ENCODE measurements around the gene GRK4.
"Not testable (repeated sequence)": the region's sequence is repeated elsewhere in the genome, so short reads cannot be mapped to it uniquely, and the experiment has no call there.

Gene GRK4

DNA sequence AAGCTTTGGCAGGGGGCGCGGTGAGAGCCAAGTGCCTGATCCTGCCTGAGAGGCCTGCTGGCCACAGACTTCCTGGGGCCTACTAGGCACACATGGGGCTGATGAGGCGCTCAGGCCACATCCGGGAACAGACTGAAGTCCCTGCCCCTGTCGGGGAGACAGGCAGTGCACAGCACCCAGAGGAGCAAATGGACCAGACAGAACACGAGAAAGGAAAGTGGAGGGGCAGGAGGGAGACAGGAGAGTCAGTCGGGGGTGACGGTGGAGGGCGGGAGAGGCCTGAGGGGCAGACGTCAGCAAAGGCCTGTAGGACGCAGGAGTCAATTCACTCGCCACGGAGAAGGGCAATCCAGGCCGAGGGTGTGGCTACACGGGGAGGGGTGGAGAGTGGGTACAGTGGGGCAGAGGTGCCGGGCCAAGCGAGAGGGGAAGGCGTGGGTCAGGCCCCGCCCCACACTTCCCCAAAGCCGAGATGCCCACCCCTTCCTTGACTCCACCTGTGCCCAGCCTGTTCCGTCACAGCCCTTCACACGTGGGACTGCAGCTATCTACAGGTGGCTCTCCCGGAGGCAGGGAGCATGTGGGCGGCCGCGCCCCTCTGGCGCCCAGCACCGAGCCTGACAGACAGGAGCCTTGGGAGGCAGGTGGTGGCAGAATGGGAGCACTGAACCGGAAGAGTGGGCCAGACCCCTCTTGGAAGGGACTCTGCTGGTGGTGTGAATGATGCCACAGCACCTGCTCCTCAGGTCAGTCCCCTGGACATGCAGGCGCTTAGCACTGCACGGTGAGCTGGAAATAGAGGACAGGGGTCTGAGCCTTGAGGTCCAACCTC, 20.6 kb upstream of the GRK4 start:
- DNase-seq: no peak

DNA sequence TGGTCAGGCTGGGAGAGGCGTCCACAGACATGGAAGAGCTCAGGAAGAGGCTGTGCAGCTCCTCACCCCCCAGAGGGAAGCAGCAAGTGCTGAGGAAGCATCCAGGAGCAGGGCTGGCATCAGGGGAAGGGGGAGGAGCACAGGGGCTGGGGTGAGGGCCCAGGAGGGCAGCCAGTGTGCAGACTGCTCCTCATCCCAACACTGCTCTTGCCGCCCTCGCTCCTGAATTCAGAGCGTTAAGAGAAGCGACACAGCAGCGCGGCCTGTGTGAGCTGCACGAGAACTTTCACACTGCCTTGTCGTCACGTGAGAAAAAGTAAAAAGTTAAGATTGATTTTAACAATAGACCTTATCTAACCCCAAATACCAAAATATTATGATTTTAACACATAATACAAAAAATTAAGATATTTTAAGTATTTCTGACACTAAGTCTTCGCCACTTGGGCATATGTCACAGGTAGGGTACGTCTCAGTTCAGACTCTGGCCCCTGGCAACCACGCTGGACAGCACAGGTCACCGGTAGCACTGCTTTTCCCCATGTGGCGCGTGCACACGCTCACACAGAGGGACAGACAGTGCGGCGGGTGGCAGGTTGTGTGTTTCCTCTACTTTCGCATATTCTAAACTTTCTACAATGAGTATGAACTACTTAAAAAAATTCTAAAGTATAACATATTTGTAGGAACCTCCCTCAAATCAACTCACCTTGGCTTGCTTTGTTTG, 19.8 kb upstream of the GRK4 start:
- DNase-seq: no peak

DNA sequence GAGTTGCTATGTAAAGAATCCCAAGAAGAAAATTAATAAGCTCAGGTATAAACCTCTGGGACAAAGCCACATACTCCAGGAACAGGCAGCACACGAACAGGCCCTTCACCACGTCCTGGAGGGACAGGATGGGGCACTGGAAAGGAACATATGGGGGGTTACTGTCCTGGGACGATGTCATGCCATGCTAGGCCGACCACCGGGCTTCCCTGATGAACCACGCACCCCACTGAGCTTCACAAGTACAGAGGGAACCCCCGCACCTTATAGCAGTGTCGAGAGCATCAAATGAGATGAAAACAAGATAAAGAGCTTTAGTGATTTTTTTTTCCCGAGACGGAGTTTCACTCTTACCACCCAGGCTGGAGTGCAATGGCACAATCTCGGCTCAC, 19.3 kb upstream of the GRK4 start:
- DNase-seq: no peak

DNA sequence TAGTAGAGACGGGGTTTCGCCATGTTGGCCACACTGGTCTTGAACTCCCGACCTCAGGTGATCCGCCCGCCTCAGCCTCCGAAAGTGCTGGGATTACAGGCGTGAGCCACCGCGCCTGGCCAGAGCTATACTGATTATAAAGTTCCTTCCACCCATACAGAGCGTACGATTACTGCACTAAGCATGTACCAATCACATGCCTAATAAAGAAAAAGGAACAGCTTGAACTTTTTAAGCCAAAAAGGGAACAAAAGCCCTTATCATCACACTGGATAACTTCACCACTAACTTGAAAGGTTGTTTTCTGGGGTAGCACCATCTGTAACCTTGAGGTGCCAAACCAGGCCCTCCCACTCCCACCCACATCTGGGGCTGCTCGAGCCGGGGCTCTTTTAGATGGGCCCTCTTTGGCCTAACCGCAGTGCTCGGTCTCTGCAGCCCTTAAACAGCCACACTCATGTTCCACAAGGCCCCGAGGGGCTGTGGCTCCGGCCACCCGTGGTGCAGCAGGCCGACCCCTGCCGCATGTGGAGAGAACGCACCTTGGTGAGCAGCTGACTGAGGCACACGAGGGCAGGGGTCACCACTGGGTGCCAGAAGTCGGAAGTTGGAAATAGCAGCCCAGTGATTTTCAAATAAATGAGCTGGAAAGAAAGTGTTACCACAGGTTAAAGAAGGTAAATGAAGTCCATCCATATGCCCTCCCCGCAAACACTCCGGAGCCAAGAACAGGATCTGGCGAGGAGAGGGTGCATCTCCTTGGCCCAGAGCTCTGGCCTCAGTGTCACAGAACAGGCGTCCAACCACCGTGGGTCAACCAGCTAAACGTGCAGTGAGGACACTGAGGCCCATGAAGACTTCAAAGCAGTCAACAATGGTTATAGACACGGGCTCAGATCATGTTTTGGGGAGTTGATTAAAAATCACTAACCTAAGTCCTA, 18.5 kb upstream of the GRK4 start:
- DNase-seq: no peak

DNA sequence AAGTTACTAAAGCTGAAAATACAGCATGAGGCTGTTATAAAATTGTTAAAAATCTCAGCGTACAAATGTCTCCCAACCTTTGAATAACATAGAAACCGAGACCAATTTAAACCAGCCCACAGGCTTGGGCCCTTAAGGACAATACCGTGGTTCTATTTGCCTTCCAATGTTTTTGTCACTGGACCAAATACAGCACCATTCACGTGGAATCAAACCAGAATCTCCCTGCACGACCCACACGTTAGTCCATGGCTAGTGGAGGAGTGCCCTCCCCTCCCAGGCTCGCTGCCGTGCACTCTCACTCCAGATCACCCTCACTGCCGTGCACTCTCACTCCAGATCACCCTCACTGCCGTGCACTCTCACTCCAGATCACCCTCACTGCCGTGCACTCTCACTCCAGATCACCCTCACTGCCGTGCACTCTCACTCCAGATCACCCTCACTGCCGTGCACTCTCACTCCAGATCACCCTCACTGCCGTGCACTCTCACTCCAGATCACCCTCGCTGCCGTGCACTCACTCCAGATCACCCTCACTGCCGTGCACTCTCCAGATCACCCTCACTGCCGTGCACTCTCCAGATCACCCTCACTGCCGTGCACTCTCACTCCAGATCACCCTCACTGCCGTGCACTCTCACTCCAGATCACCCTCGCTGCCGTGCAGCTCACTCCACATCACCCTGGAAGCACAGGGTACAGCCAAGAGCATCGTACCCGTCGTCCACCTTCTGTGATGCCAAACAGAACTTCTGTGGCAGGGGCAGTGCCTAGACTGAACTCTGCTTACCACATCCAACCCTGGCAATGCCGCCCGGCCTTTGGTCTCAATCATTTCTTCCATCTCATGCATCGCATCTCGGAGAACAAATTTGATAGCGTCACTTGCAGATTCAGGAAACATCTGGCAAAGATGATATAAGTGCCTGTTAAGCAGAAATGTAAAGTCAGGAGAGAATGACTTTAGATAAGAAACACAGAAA, 17.5 kb upstream of the GRK4 start:
- DNase-seq: not testable (repeated sequence)

DNA sequence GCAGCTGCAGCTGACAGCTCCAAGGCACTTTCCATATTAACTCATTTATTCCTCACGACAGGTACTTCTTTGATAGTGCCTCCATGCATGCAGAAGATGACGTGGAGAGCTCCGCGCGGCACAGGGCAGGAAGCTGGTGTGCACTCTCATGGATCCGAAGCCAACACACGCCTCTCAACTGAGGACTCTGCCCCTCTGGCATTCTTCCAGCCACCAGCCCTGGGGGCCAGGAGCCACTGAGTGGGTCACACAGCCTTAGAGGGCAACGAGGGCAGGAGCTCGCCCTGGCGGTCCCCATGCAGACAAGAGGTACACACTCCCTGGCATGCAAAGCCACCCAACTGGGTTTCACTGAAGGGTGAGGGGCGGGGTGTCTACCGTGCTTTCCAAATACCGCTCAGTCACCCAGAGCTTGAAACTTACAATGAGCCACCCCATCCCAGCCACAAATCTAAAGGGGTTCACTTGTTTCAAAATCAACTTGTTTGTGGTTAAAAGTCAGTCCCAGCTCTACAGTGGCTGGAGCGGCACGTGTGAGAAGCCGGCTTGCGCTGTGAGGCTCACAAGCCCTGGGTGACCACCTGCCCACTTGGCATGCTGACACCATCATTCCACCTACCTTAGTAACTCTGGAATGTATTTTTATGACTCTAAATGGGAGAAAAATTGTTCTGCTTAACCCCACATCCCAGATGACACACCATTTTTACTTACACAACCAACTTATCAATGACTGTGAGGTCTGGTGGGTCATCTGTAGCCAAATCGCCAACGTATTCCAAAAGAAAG, 16.4 kb upstream of the GRK4 start:
- DNase-seq: no peak

DNA sequence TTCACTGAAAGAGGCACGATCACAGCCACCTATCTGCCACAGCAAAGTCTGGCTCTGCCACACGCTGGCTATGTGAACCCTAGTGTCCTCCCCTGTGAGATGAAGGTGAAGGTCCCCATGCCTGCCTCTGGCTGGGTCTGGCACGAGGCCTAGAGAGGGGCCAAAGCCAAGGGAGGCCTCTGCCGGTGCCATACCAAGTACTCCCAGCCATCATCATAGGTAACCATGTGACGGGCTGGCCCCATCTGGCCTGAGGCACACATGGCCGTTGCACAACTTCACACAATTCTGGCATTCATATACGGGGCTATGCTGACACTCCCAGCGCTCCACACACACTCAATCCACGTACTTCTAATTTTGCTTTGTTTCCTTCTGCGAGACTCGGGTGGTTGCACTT, 15.4 kb upstream of the GRK4 start:
- no peak for DNase-seq

DNA sequence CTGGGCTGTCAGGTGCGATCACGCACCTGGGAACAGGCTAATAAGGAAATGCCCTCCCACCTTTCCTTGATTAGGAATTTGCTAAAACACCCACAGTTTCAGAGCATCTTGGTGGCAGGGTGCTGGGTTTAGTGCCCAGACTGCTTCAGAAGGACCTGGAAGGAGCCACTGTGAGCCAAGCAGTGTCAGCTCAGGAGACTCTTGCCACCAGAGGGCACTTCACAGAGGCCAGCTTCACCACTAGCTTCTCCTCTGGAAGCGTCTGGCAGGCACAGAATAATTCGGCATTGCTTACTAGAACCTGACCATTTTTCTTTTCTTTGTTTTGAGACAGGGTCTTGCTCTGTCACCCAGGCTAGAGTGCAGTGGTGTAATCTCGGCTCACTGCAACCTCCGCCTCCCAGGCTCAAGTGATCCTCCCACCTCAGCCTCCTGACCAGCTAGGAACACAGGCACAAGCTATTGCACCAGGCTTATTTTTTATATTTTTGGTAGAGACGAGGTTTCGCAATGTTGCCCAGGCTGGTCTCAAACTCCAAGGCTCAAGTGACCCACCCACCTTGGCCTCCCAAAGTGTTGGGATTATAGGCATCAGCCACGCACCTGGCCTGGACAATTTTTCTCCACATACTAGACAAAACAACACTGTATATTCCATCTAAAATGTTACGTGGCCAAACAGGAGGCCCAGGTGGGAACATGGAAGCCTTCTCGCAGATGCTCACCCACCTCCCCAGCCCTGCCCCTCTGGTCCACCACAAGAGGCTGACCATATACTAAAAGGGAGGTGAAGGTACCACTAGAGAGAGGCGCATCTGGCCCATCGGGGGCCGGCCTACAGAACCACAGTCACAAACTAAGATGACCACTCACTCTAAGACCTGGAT, 14.2 kb upstream of the GRK4 start:
- DNase-seq: no peak

DNA sequence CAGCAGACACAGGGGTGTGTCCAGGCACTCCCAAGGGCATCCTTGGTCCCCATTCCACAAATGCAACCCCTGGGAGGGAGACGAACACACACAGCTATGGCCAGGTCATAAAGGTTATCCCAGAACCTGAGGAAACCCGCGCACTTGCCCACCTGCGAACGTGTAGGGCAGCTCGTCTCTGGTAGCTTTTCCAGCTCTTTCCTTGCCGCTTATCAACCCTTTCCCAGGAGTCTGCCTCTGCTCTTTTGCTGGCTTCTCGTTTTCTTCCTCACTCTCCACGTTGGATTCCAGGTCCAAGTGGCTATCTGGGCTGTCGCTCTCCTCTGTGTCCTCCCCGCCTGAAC, 13.6 kb upstream of the GRK4 start:
- no peak for DNase-seq

DNA sequence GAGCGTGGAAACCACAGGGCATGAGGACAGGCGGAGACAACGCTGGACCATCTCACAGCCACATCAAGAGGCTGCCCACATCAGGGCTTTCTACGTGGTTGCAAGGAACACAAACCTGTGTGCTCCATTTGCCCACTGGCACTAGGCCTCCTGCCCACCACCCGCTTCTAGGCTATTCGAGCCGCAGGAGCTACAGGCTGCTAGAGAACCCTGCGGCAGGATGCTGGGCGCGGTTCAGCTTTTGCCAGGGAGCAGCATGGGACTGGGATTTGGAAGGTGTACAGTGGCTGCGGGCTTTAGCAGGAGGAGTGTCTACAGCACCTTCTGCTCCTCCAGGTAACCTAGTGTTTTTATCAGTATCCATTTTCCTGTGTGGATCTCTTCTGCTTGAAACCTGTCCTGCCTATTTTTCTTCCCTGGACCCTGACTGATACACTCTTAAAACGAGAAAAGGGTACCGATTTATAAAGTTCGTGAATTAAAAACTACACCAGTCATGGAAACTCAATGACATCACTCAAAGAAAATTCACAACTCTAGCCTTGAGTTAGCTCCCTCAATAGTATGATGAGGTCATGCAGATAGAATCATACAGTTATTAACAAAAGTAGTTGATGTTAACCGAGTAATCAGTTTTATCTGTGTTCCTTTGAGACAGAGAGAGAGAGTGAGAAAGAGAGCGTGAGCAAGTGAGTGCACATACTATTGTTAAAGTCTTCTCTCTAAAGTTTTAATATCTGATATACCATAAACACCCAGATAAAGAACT, 13.0 kb upstream of the GRK4 start:
- DNase-seq: no peak

DNA sequence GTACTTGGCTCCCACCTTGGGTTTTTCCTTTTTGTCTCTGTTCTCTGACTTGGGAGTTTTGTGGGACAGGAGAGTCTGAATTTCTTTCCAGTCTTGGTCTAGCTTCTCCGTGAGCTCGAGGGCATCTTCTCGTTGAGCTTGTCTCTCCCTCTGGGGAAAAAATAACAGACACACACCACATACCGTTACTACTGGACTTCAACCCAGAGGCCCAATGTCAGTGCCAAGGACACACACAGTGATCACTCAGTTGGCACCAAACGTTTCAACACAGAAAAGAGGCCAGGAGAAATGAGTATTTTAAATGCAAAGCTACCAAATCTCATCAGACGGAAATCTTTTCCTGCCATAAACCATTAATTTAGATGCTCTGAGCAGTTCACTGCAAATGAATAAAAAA, 9.9 kb upstream of the GRK4 start:
- DNase-seq: no peak

DNA sequence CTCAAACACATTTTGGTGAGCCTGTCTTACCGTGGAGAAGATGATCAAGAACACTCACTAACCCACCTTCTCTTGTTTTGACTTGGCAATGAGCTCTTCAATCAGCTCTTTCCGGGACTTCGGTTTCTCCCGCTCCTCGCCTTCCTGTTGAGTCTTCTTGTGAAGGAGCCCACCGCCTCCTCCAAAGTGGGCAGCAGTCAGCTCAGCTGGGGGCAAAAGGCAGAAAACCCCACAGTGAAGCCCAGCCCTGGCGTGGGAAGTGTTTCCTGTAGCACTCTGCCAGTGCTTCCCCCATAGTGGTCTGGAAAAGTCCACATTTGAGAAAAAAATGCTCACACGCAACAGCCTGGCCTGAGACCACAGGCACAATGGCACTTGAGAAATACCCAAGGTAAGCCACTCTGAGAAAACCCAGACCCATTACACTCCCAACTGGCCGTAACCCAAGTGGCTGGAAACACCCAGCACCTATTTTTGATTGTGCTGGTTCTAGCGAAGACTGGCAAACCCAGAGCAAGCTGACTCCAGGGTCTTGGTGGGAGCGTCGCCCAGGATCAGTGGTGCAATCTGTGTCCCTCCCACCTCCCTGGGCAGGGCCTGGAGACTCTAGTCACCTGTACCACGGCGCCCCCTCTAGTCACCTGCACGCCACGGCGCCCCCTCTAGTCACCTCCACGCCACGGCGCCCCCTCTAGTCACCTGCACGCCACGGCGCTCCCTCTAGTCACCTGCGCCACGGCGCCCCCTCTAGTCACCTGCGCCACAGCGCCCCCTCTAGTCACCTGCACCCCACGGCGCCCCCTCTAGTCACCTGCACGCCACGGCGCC, 8.8 kb upstream of the GRK4 start:
- DNase-seq: no peak

DNA sequence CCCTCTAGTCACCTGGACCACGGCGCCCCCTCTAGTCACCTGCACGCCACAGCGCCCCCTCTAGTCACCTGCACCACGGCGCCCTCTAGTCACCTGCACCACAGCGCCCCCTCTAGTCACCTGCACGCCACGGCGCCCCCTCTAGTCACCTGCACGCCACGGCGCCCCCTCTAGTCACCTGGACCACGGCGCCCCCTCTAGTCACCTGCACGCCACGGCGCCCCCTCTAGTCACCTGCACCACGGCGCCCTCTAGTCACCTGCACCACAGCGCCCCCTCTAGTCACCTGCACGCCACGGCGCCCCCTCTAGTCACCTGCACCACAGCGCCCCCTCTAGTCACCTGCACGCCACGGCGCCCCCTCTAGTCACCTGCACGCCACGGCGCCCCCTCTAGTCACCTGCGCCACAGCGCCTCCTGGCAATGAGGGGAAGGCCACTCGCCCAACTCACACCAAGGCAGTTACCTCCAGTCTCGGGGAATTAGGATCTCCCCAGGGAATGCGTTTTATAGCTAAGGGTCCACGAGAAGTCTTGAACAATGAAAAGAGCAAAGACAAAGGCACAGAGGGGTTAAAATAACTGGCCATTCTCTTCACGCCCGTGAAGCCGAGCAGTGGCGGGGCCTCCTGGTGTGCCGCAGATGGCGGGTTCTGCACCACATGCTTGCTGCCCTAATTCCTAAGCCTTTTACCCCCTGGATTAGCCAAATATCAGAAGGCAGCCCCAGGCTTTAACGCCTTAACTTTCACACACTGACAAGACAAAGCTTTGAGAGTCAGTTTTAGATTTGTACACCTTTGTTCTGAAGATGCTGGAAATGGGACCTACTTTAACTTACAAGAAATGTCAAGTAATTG, 8.0 kb upstream of the GRK4 start:
- DNase-seq: not testable (repeated sequence)

DNA sequence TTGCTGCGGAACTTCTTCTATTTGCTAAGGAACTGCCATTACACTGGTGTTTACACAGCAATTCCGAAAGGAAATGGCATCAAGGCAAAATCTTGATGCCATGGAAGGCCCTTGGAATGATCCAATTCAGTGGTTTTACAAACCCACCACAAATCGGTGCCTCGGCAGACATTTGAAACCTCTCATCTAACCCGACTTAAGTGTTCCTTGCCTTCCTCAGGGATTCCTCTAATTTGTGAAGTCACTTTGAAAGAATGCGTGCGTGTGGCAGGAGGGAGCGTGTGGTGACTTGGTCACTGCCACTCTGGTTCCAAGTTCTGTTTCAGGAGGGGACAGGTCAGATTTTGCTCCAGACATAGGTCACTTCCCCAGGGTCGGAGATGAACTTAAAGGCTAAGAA, 4.9 kb upstream of the GRK4 start:
- no peak for DNase-seq

DNA sequence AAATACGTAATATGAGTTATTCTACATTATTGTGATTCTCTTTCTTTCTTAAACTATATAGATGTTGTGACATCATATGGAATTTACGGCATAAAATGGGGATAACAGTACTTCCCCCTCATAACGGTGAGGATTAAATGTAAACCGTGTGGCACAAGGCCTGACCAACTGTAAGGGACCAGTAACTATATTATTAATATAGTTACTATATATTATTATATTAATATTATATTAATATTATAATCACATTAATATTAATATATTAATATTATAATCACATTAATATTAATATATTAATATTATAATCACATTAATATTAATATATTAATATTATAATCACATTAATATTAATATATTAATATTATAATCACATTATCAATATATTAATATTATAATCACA, 2.9 kb upstream of the GRK4 start:
- DNase-seq: not testable (repeated sequence)

DNA sequence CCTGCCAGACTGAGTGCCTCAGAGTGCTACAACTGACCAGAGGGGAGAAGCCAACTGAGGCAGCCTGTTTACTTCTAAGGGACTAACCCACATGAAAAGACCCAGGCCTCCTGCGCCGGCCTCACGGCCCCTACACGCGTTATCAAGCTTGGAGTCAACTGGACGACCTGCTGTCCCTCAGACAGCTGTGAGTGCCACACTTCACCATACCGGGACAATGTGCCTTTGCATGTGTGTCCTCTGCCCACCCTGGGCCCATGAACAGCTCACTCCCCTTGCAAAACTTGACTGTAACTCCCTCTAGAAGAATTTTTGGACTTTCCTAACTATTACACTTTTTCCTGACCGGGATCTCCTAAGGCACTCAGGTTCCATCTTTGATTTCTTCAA, 2.0 kb upstream of the GRK4 start:
- DNase-seq: no peak

DNA sequence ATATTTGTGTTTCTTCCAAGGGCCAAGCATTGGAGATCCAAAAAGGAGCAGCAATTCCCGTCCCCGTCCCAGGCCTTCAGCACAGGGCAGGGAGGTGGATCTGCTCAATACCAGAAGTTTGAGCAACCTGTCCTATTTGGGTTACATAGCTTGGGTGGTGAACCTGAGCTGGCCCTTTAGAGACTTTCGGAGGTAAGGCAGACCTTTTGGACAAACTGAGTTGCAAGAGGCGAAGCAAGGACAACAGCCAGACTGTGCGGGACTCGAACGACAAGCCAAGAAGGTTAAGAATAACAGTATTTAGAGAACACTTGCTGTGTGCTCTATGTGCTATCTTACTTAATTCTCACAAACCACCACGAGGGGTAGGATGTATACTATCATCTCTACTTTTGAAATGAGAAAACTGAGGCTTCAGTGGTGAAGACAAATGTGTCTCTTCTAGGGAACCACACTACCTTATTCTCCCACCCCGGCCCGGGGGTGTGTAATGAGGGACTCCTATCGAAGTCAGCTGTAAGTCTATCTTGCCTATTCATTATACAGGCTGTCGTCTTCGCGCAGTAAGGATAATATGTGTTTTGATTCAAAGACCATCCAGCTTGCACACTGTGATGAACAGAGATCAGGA, 1.4 kb upstream of the GRK4 start:
- no peak for DNase-seq
